CD4-positive, alpha-beta T cell treated with Interleukin-15 for 4 hours (primary cell): ENCODE results near the gene XDH.

Experiments
- DNase-seq: peaks from one replicate; pipeline ENCODE4 v3.0.0-alpha.2; 2020; ENCODE audit warnings: low spot score

XDH gene

GRCh38 chr2:31329081-31329625 is 85.4 kb downstream of the XDH start:
- no peak for DNase-seq

- no peak for DNase-seq
Observed at GRCh38 chr2:31328026-31328425, 86.5 kb downstream of the XDH start.

- DNase-seq = no peak
Observed at GRCh38 chr2:31327505-31327904, 87.0 kb downstream of the XDH start.

- DNase-seq = peak; percentile 36
Observed at GRCh38 chr2:31324016-31324633, 90.4 kb downstream of the XDH start.

GRCh38 chr2:31322371-31322770 is 92.2 kb downstream of the XDH start:
- DNase-seq = no peak

GRCh38 chr2:31319406-31320175 is 95.0 kb downstream of the XDH start:
- peak; percentile 25 for DNase-seq

- peak; percentile 37 for DNase-seq
Observed at GRCh38 chr2:31318361-31319336, 95.9 kb downstream of the XDH start.

- no peak for DNase-seq
Observed at GRCh38 chr2:31317396-31317795, 97.1 kb downstream of the XDH start.

GRCh38 chr2:31314761-31315160 is 99.8 kb downstream of the XDH start:
- no peak for DNase-seq

- no peak for DNase-seq
Observed at GRCh38 chr2:31312898-31313297, 101.6 kb downstream of the XDH start.

- no peak for DNase-seq
Observed at GRCh38 chr2:31304816-31305215, 109.7 kb downstream of the XDH start.

- DNase-seq = no peak
Observed at GRCh38 chr2:31302940-31303563, 111.5 kb downstream of the XDH start.

GRCh38 chr2:31300309-31300708 is 114.2 kb downstream of the XDH start:
- no peak for DNase-seq

- DNase-seq = no peak
Observed at GRCh38 chr2:31299547-31299946, 115.0 kb downstream of the XDH start.

GRCh38 chr2:31297751-31298150 is 116.8 kb downstream of the XDH start:
- DNase-seq = no peak

GRCh38 chr2:31296641-31297287 is 117.8 kb downstream of the XDH start:
- DNase-seq = no peak

GRCh38 chr2:31294196-31294595 is 120.3 kb downstream of the XDH start:
- DNase-seq = no peak

GRCh38 chr2:31287654-31288053 is 126.9 kb downstream of the XDH start:
- DNase-seq = no peak

GRCh38 chr2:31286961-31287550 is 127.5 kb downstream of the XDH start:
- no peak for DNase-seq

GRCh38 chr2:31286230-31286629 is 128.3 kb downstream of the XDH start:
- DNase-seq = no peak
